HG03039 (cell line): ENCODE data around the gene MARS1.
A peak's percentile ranks its signal among the peaks of the same experiment; 100 is the strongest.
"Not testable (repeated sequence)": the region's sequence is repeated elsewhere in the genome, so short reads cannot be mapped to it uniquely, and the experiment has no call there.

Experiments
- ATAC-seq: cut with Tn5 transposase; IDR thresholded peaks from one replicate; pipeline ENCODE4 v1.9.1; 2021; ENCODE audit warnings: mild to moderate bottlenecking, moderate library complexity; ENCODE audit not compliant: unreplicated experiment

Gene MARS1

GRCh38 chr12:57515408-57515933 is 27.6 kb downstream of the MARS1 start:
- no peak for ATAC-seq

- ATAC-seq = no peak
Measured at GRCh38 chr12:57515934-57516541, 28.2 kb downstream of the MARS1 start.

- ATAC-seq = no peak
Measured at GRCh38 chr12:57516617-57517153, 28.8 kb downstream of the MARS1 start.

GRCh38 chr12:57517187-57517586 is 29.3 kb downstream of the MARS1 start:
- ATAC-seq = no peak

GRCh38 chr12:57517718-57518117 is 29.9 kb downstream of the MARS1 start:
- ATAC-seq = not testable (repeated sequence)

GRCh38 chr12:57518176-57518919 is 30.5 kb downstream of the MARS1 start:
- no peak for ATAC-seq

- ATAC-seq = no peak
Measured at GRCh38 chr12:57518920-57519795, 31.3 kb downstream of the MARS1 start.

- peak; percentile 0 for ATAC-seq
Measured at GRCh38 chr12:57519796-57520052, 31.9 kb downstream of the MARS1 start.

- ATAC-seq = peak; percentile 69
Measured at GRCh38 chr12:57520053-57520818, 32.4 kb downstream of the MARS1 start, which contains the start of gene DDIT3. TSS of gene DDIT3 (minus strand) at chr12:57520514. CDS start at chr12:57517406, 3,108 bp downstream.

- no peak for ATAC-seq
Measured at GRCh38 chr12:57521525-57522010, 33.7 kb downstream of the MARS1 start.

- ATAC-seq = peak; percentile 33
Measured at GRCh38 chr12:57522011-57522886, 34.4 kb downstream of the MARS1 start, which contains the start of gene MBD6. TSS of gene MBD6 (plus strand) at chr12:57522824. CDS start at chr12:57524304, 1,480 bp downstream.

GRCh38 chr12:57522887-57523705 is 35.2 kb downstream of the MARS1 start:
- no peak for ATAC-seq

- ATAC-seq = no peak
Measured at GRCh38 chr12:57523706-57524614, 36.1 kb downstream of the MARS1 start.

GRCh38 chr12:57524814-57525614 is 37.1 kb downstream of the MARS1 start:
- ATAC-seq = no peak

- ATAC-seq = no peak
Measured at GRCh38 chr12:57525615-57526383, 37.9 kb downstream of the MARS1 start.
